Mesenchymal stem cell (in vitro differentiated cells and primary cell): ENCODE measurements around the gene IFNG-AS1.

Source experiments
- DNase-seq: peaks from one replicate; pipeline ENCODE4 v3.0.0-alpha.2; 2013
- H2AFZ ChIP-seq: one replicate; pipeline ENCODE4 v1.6.1; 2013; ENCODE audit warnings: low read depth, mild to moderate bottlenecking, control low read depth, inconsistent platforms, low read length, moderate library complexity
- H2AK5ac ChIP-seq: 2 replicates; pipeline ENCODE4 v1.6.1; 2013; ENCODE audit warnings: low read length, moderate library complexity, mild to moderate bottlenecking, inconsistent platforms; ENCODE audit not compliant: severe bottlenecking
- H2BK120ac ChIP-seq: one replicate; pipeline ENCODE4 v1.6.1; 2013; ENCODE audit warnings: low read depth, mild to moderate bottlenecking, inconsistent platforms, low read length, moderate library complexity
- H2BK12ac ChIP-seq, 2 experiments: one replicate each; pipeline ENCODE4 v1.6.1; 2013; ENCODE audit warnings: inconsistent platforms in 2 of 2, low read length in 2 of 2, mild to moderate bottlenecking in 2 of 2, moderate library complexity in 2 of 2, control low read depth in 1 of 2
- H2BK15ac ChIP-seq: one replicate; pipeline ENCODE4 v1.6.1; 2013; ENCODE audit warnings: mild to moderate bottlenecking, low read depth, inconsistent platforms; ENCODE audit not compliant: poor library complexity, severe bottlenecking
- H2BK5ac ChIP-seq: 2 replicates; pipeline ENCODE4 v1.6.1; 2013; ENCODE audit warnings: low read depth, mild to moderate bottlenecking, low read length, control low read depth, inconsistent platforms; ENCODE audit not compliant: poor library complexity, severe bottlenecking
- H3K14ac ChIP-seq, 2 experiments: one replicate each; pipeline ENCODE4 v1.6.1; 2013; ENCODE audit warnings: inconsistent platforms in 2 of 2, low read length in 2 of 2, control low read depth in 1 of 2, mild to moderate bottlenecking in 1 of 2, moderate library complexity in 1 of 2
- H3K18ac ChIP-seq, 2 experiments: one replicate each; pipeline ENCODE4 v1.6.1; 2013; ENCODE audit warnings: inconsistent platforms in 2 of 2, low read length in 2 of 2, control low read depth in 1 of 2, low read depth in 1 of 2, mild to moderate bottlenecking in 1 of 2
- H3K23ac ChIP-seq, 2 experiments: one replicate each; pipeline ENCODE4 v1.6.1; 2013; ENCODE audit warnings: inconsistent platforms in 2 of 2, low read length in 2 of 2, mild to moderate bottlenecking in 2 of 2, moderate library complexity in 2 of 2, control low read depth in 1 of 2
- H3K27ac ChIP-seq: 2 replicates; pipeline ENCODE4 v1.5.1; 2013; ENCODE audit warnings: mild to moderate bottlenecking, moderate library complexity, low read length, control low read depth, inconsistent platforms; ENCODE audit not compliant: poor library complexity, severe bottlenecking
- H3K27me3 ChIP-seq, 2 experiments: 2 replicates each; pipeline versions ENCODE4 v1.6.1 to v1.7.0; 2013; ENCODE audit warnings: low read length in 2 of 2, mild to moderate bottlenecking in 2 of 2, moderate library complexity in 2 of 2, control low read depth in 1 of 2, inconsistent platforms in 1 of 2; ENCODE audit not compliant: control insufficient read depth in 1 of 2, insufficient read depth in 1 of 2
- H3K36me3 ChIP-seq, 2 experiments: 2 replicates each; pipeline versions ENCODE4 v1.6.1 to v1.7.0; 2013; ENCODE audit warnings: low read length in 2 of 2, control low read depth in 1 of 2, inconsistent platforms in 1 of 2, low read depth in 1 of 2, mild to moderate bottlenecking in 1 of 2; ENCODE audit not compliant: insufficient read depth in 2 of 2, control insufficient read depth in 1 of 2
- H3K4ac ChIP-seq, 2 experiments: one replicate each; pipeline ENCODE4 v1.6.1; 2013; ENCODE audit warnings: inconsistent platforms in 2 of 2, low read length in 2 of 2, mild to moderate bottlenecking in 2 of 2, moderate library complexity in 2 of 2, control low read depth in 1 of 2, low read depth in 1 of 2
- H3K4me1 ChIP-seq: 2 replicates; pipeline ENCODE4 v1.6.1; 2013; ENCODE audit warnings: low read depth, low read length, control low read depth; ENCODE audit not compliant: control insufficient read depth, insufficient read depth
- H3K4me2 ChIP-seq: 2 replicates; pipeline ENCODE4 v1.6.1; 2013; ENCODE audit warnings: low read length, mild to moderate bottlenecking, inconsistent platforms; ENCODE audit not compliant: poor library complexity, severe bottlenecking
- H3K4me3 ChIP-seq, 2 experiments: 2 replicates each; pipeline versions ENCODE4 v1.5.1 to v1.7.0; 2013; ENCODE audit warnings: low read length in 2 of 2, mild to moderate bottlenecking in 2 of 2, control low read depth in 1 of 2, low read depth in 1 of 2; ENCODE audit not compliant: insufficient read depth in 1 of 2
- H3K79me1 ChIP-seq: replicated peaks from 2 replicates; pipeline ENCODE4 v1.6.1; 2013; ENCODE audit warnings: mild to moderate bottlenecking, control low read depth, low read length, inconsistent platforms; ENCODE audit not compliant: poor library complexity, severe bottlenecking
- H3K9ac ChIP-seq: 2 replicates; pipeline ENCODE4 v1.7.0; 2013; ENCODE audit warnings: mild to moderate bottlenecking, low read length, moderate library complexity
- H3K9me3 ChIP-seq: 2 replicates; pipeline ENCODE4 v1.7.0; 2013; ENCODE audit warnings: mild to moderate bottlenecking, low read length; ENCODE audit not compliant: control insufficient read depth
- H4K8ac ChIP-seq: one replicate; pipeline ENCODE4 v1.6.1; 2013; ENCODE audit warnings: inconsistent platforms, mild to moderate bottlenecking, low read length, moderate library complexity
- H4K91ac ChIP-seq: one replicate; pipeline ENCODE4 v1.6.1; 2013; ENCODE audit warnings: mild to moderate bottlenecking, low read length, inconsistent platforms
- WGBS: methylation state at CpG from one replicate; pipeline ENCODE4 v1.1.7; 2013; ENCODE audit warnings: mixed read lengths; 5-methylcytosine and 5-hydroxymethylcytosine counted together

The IFNG-AS1 gene

GRCh38 chr12:68012712-68013111 lies 23.5 kb downstream of the IFNG-AS1 start:
- Histone ChIP-seq H2BK15ac (no peak overlapping the region), H4K91ac (no peak overlapping the region), H2BK120ac (no peak overlapping the region), H4K8ac (no peak overlapping the region), H3K14ac (no peak overlapping the region), H2AFZ (no peak overlapping the region), H3K9me3 (no peaks in the 10 kb centered on the region), H3K4ac (no peak overlapping the region), H3K36me3 (no peaks in the 10 kb centered on the region), H3K18ac (no peak overlapping the region), H3K27me3 (peaks cover 0 to 6% of the 10 kb centered on the region in 2 experiments), H2AK5ac (no peak overlapping the region), H3K23ac (no peak overlapping the region), H2BK12ac (no peak overlapping the region), H3K27ac (no peak overlapping the region), H3K4me2 (no peak overlapping the region), H3K4me3 (no peak overlapping the region), H3K4me1 (no peaks in the 10 kb centered on the region), H3K79me1 (no peaks in the 10 kb centered on the region), H2BK5ac (no peak overlapping the region), H3K9ac (no peak overlapping the region)
- 83% methylated on average over 2 of the region's 2 CpGs for WGBS
- peak; percentile 15 for DNase-seq

- H2AFZ ChIP-seq: no peak overlapping the region
- H3K4ac ChIP-seq: no peak overlapping the region
- no peak overlapping the region for H2BK5ac ChIP-seq
- H3K9ac ChIP-seq: no peak overlapping the region
- H3K4me1 ChIP-seq: no peaks in the 10 kb centered on the region
- WGBS: 100% methylated on average over 1 of the region's 1 CpG
- H3K9me3 ChIP-seq: no peaks in the 10 kb centered on the region
- no peak overlapping the region for H4K8ac ChIP-seq
- no peak overlapping the region for H3K4me2 ChIP-seq
- peak overlapping the region in 1 of 2 experiments; percentile 15 for H2BK12ac ChIP-seq
- H2BK120ac ChIP-seq: no peak overlapping the region
- H4K91ac ChIP-seq: no peak overlapping the region
- peaks cover 0 to 6% of the 10 kb centered on the region in 2 experiments for H3K27me3 ChIP-seq
- no peak overlapping the region for H3K14ac ChIP-seq
- H3K79me1 ChIP-seq: no peaks in the 10 kb centered on the region
- DNase-seq: no peak
- H3K18ac ChIP-seq: no peak overlapping the region
- H2AK5ac ChIP-seq: no peak overlapping the region
- no peak overlapping the region for H3K4me3 ChIP-seq
- H2BK15ac ChIP-seq: no peak overlapping the region
- no peak overlapping the region for H3K23ac ChIP-seq
- no peak overlapping the region for H3K27ac ChIP-seq
- H3K36me3 ChIP-seq: no peaks in the 10 kb centered on the region
These were observed 23.9 kb downstream of the IFNG-AS1 start for GRCh38 chr12:68013181-68013580.

- no peaks in the 10 kb centered on the region for H3K79me1 ChIP-seq
- H3K27me3 ChIP-seq: peaks cover 0 to 6% of the 10 kb centered on the region in 2 experiments
- no peak overlapping the region for H3K18ac ChIP-seq
- H2BK5ac ChIP-seq: no peak overlapping the region
- no peak overlapping the region for H3K9ac ChIP-seq
- H3K4me3 ChIP-seq: no peak overlapping the region
- no peaks in the 10 kb centered on the region for H3K4me1 ChIP-seq
- no peaks in the 10 kb centered on the region for H3K36me3 ChIP-seq
- H3K27ac ChIP-seq: no peak overlapping the region
- no peak overlapping the region for H4K91ac ChIP-seq
- no peak for DNase-seq
- H4K8ac ChIP-seq: no peak overlapping the region
- no peak overlapping the region for H3K4me2 ChIP-seq
- no peak overlapping the region for H2BK12ac ChIP-seq
- no peak overlapping the region for H3K14ac ChIP-seq
- no peak overlapping the region for H2BK15ac ChIP-seq
- H3K9me3 ChIP-seq: no peaks in the 10 kb centered on the region
- no peak overlapping the region for H3K23ac ChIP-seq
- H2AFZ ChIP-seq: no peak overlapping the region
- H2AK5ac ChIP-seq: no peak overlapping the region
- no peak overlapping the region for H2BK120ac ChIP-seq
- no peak overlapping the region for H3K4ac ChIP-seq
- WGBS: 82% methylated on average over 2 of the region's 4 CpGs
These were observed 26.9 kb downstream of the IFNG-AS1 start for GRCh38 chr12:68016136-68016535.

- H3K18ac ChIP-seq: no peak overlapping the region
- H3K4ac ChIP-seq: no peak overlapping the region
- no peaks in the 10 kb centered on the region for H3K9me3 ChIP-seq
- H3K36me3 ChIP-seq: no peaks in the 10 kb centered on the region
- no peak overlapping the region for H3K4me2 ChIP-seq
- DNase-seq: no peak
- no peak overlapping the region for H2AK5ac ChIP-seq
- no peak overlapping the region for H3K4me3 ChIP-seq
- no peak overlapping the region for H4K91ac ChIP-seq
- no peak overlapping the region for H4K8ac ChIP-seq
- H3K27me3 ChIP-seq: peaks cover 0 to 6% of the 10 kb centered on the region in 2 experiments
- H3K9ac ChIP-seq: no peak overlapping the region
- no peak overlapping the region for H2AFZ ChIP-seq
- no peak overlapping the region for H2BK5ac ChIP-seq
- no peak overlapping the region for H2BK120ac ChIP-seq
- H3K4me1 ChIP-seq: no peaks in the 10 kb centered on the region
- H3K27ac ChIP-seq: no peak overlapping the region
- no peak overlapping the region for H2BK12ac ChIP-seq
- H3K14ac ChIP-seq: no peak overlapping the region
- no peak overlapping the region for H2BK15ac ChIP-seq
- H3K79me1 ChIP-seq: no peaks in the 10 kb centered on the region
- no peak overlapping the region for H3K23ac ChIP-seq
These were observed 29.1 kb downstream of the IFNG-AS1 start for GRCh38 chr12:68018315-68018714.
